ENCODE data around the gene MRGPRX1.

MRGPRX1 gene

DNA sequence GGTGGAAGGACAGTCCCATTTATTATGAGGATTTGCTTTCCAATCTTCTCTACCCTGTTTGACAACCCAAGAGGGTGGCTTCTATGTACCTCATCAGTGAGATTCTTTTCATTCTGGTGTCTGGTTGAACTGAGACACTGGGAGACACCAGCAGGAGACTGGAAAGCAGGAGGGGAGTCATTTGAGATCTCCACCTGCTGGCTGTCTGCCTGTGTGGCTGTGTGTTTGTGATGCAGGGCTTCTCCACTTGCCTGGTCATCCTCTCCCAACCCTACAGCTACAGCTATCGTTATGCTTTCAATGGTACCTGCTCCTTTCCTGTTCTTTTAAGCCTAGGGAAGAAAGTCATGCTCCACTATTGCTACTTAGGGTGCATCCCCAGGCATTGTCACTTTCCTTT lies 48.6 kb downstream of the MRGPRX1 start:
- no peak overlapping the region for H3K4me3 ChIP-seq (replicated peaks; ENCODE audit: low read depth, low read length)
- TF ChIP-seq, protein P1, sequence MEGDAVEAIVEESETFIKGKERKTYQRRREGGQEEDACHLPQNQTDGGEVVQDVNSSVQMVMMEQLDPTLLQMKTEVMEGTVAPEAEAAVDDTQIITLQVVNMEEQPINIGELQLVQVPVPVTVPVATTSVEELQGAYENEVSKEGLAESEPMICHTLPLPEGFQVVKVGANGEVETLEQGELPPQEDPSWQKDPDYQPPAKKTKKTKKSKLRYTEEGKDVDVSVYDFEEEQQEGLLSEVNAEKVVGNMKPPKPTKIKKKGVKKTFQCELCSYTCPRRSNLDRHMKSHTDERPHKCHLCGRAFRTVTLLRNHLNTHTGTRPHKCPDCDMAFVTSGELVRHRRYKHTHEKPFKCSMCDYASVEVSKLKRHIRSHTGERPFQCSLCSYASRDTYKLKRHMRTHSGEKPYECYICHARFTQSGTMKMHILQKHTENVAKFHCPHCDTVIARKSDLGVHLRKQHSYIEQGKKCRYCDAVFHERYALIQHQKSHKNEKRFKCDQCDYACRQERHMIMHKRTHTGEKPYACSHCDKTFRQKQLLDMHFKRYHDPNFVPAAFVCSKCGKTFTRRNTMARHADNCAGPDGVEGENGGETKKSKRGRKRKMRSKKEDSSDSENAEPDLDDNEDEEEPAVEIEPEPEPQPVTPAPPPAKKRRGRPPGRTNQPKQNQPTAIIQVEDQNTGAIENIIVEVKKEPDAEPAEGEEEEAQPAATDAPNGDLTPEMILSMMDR (IDR thresholded peaks at IDR 0.05; ENCODE audit: insufficient read depth, low read length, poor library complexity, severe bottlenecking), result no peak
- DNase-seq (ENCODE audit: extremely low read depth, insufficient read length), result no peak
- no peaks in the 10 kb centered on the region for H3K36me3 ChIP-seq (ENCODE audit: control insufficient read depth, insufficient read depth, low read length)
- peaks cover 3% of the 10 kb centered on the region for H3K27me3 ChIP-seq (replicated peaks; ENCODE audit: control insufficient read depth, insufficient read depth, low read length)
